GM19455 (cell line): Measurements from ENCODE around the gene AK5.
"Not testable (repeated sequence)": the region's sequence is repeated elsewhere in the genome, so short reads cannot be mapped to it uniquely, and the experiment has no call there.

Experiments used
- ATAC-seq: cut with Tn5 transposase; IDR thresholded peaks from one replicate; pipeline ENCODE4 v1.9.1; 2021; ENCODE audit not compliant: unreplicated experiment

Gene AK5

GRCh38 chr1:77398152-77398551 lies 116.3 kb downstream of the AK5 start:
- no peak for ATAC-seq

- no peak for ATAC-seq
These were observed 117.6 kb downstream of the AK5 start for GRCh38 chr1:77399250-77400086.

- ATAC-seq: no peak
These were observed 119.0 kb downstream of the AK5 start for GRCh38 chr1:77400781-77401180.

GRCh38 chr1:77401384-77401783 lies 119.6 kb downstream of the AK5 start:
- ATAC-seq: no peak

- ATAC-seq: no peak
These were observed 123.4 kb downstream of the AK5 start for GRCh38 chr1:77405186-77405585.

GRCh38 chr1:77406661-77407060 lies 124.8 kb downstream of the AK5 start:
- ATAC-seq: no peak

- ATAC-seq: no peak
These were observed 126.0 kb downstream of the AK5 start for GRCh38 chr1:77407738-77408375.

GRCh38 chr1:77408933-77409332 lies 127.1 kb downstream of the AK5 start:
- ATAC-seq: not testable (repeated sequence)

- ATAC-seq: no peak
These were observed 130.4 kb downstream of the AK5 start for GRCh38 chr1:77412069-77412819.

GRCh38 chr1:77412820-77413530 lies 131.2 kb downstream of the AK5 start:
- peak; percentile 55 for ATAC-seq

- ATAC-seq: peak; percentile 89
These were observed 131.9 kb downstream of the AK5 start for GRCh38 chr1:77413541-77414335.

- no peak for ATAC-seq
These were observed 133.8 kb downstream of the AK5 start for GRCh38 chr1:77415579-77415978.

- ATAC-seq: no peak
These were observed 135.1 kb downstream of the AK5 start for GRCh38 chr1:77416692-77417450.

- ATAC-seq: not testable (repeated sequence)
These were observed 136.2 kb downstream of the AK5 start for GRCh38 chr1:77418055-77418454.

GRCh38 chr1:77421504-77422233 lies 139.8 kb downstream of the AK5 start:
- ATAC-seq: peak; percentile 95

GRCh38 chr1:77424236-77424635 lies 142.4 kb downstream of the AK5 start:
- ATAC-seq: no peak

GRCh38 chr1:77428068-77428467 lies 146.2 kb downstream of the AK5 start:
- no peak for ATAC-seq

- ATAC-seq: no peak
These were observed 149.3 kb downstream of the AK5 start for GRCh38 chr1:77430966-77431690.
